ENCODE results near the gene LMNA. TPM values are rescaled to one million over a fixed set of nuclear protein-coding genes. Genes with fewer than 3 reads are reported as not detected.

LMNA gene
- total and polyA plus RNA-seq, 10 of the 15 experiments (the other 5 are each of a cell fraction or from before 2014, with no cell fraction given): 0.42 to 334 (median 81.1) TPM

GRCh38 chr1:156149374-156150332 lies 35.1 kb downstream of the LMNA start:
- H3K4me1 ChIP-seq (ENCODE audit: control insufficient read depth, insufficient read depth, low read length): peaks cover 77% of the 10 kb centered on the region
- peak overlapping the region; percentile 52 for H3K4me3 ChIP-seq
- no peaks in the 10 kb centered on the region for H3K27me3 ChIP-seq (replicated peaks in 1 of 2; ENCODE audit: control insufficient read depth in 2 of 2, insufficient read depth in 2 of 2, low read length in 1 of 2)
- in situ Hi-C loops (cut with MboI): loop anchor here (5.0 kb wide), 1 partner anchor 73 kb away; no protein-coding TSS in a partner anchor
- no TSS peak for BruUV-seq (replicated peaks)
- H2AFZ ChIP-seq (ENCODE audit: control insufficient read depth, low read depth, low read length): peak overlapping the region; percentile 45
- peaks cover 13% of the 10 kb centered on the region for H3K79me2 ChIP-seq (ENCODE audit: control insufficient read depth, insufficient read depth, low read length)
- SMC1A ChIA-PET (ENCODE audit: uncharacterized antibody, unreplicated experiment): interaction anchor here (0.8 to 22.3 kb wide), 14 partner anchors 15 to 74 kb away, joined by 3 to 411 read pairs (median 8); partner anchors contain the start of genes PMF1 and SLC25A44
- no peaks in the 10 kb centered on the region for H3K9me3 ChIP-seq (replicated peaks; ENCODE audit: control insufficient read depth, insufficient read depth, low read length)
- DNase-seq (ENCODE audit: low read depth, low spot score) (peak; percentile 79), ATAC-seq (peak; percentile 55), FAIRE-seq (peak; percentile 59)
- no peaks in the 10 kb centered on the region for H4K20me1 ChIP-seq (ENCODE audit: control insufficient read depth, insufficient read depth)
- CTCF ChIA-PET: interaction anchor here (0.7 to 16.8 kb wide), 15 partner anchors 8 to 296 kb away, joined by 3 to 502 read pairs (median 13); partner anchors contain the start of genes PMF1, SLC25A44 and SMG5
- H3K9ac ChIP-seq (ENCODE audit: control insufficient read depth, insufficient read depth, low read length): peak overlapping the region; percentile 38; the same call in 1 of the 2 replicates
- intact Hi-C loops (cut with micrococcal nuclease; ENCODE audit: unreplicated experiment): loop anchor here (5.0 kb wide), 1 partner anchor 168 kb away; no protein-coding TSS in a partner anchor
- H3K4me2 ChIP-seq (ENCODE audit: control insufficient read depth, insufficient read depth): peak overlapping the region; percentile 95
- H3K36me3 ChIP-seq (ENCODE audit: control insufficient read depth in 2 of 2, insufficient read depth in 2 of 2, low read length in 1 of 2): no peaks in the 10 kb centered on the region
- POLR2A ChIA-PET: interaction anchor here (0.7 to 11.7 kb wide), 13 partner anchors 8 to 301 kb away, joined by 3 to 158 read pairs (median 5); partner anchors contain the start of genes PMF1 and SLC25A44
- H3K27ac ChIP-seq (ENCODE audit: control insufficient read depth, insufficient read depth): peak overlapping the region; percentile 82
- WGBS (ENCODE audit: insufficient coverage, insufficient replicate concordance, low lambda C conversion rate, missing lambda C conversion rate): 10% methylated on average over 20 of the region's 20 CpGs
- RAD21 ChIA-PET (ENCODE audit: unreplicated experiment): interaction anchor here (0.7 to 17.9 kb wide), 20 partner anchors 8 to 351 kb away, joined by 3 to 361 read pairs (median 5); partner anchors contain the start of genes LMNA, MEF2D, PMF1 and SLC25A44
- 0 out of 2 replicates have a peak, but pooled peaks have one; percentile 18 for TF ChIP-seq HCFC1 (IDR thresholded peaks at IDR 0.05; ENCODE audit: low read length)
- TF ChIP-seq SIX5 (IDR thresholded peaks at IDR 0.05; ENCODE audit: low read depth, low read length, severe bottlenecking): no peak
- TF ChIP-seq NR2F1 (conservative IDR thresholded peaks at IDR 0.05): peak; percentile 73
- TF ChIP-seq MLLT1 (IDR thresholded peaks at IDR 0.05): peak; percentile 76
- no peak for TF ChIP-seq SREBF2 (IDR thresholded peaks at IDR 0.05; ENCODE audit: low read length)
- TF ChIP-seq SPI1 (IDR thresholded peaks at IDR 0.05; ENCODE audit: borderline replicate concordance, insufficient read depth, low read depth, low read length): peak; percentile 38; the same call in 1 of the 2 replicates
- TF ChIP-seq GATAD2B (conservative IDR thresholded peaks at IDR 0.05; ENCODE audit: low read depth): peak; percentile 62
- no peak for TF ChIP-seq ASH2L (IDR thresholded peaks at IDR 0.05; ENCODE audit: borderline replicate concordance, low read depth)
- TF ChIP-seq TCF3 (IDR thresholded peaks at IDR 0.05; ENCODE audit: borderline replicate concordance, insufficient read depth, low read depth, low read length): peak; percentile 44; the same call in 1 of the 2 replicates
- no peak for TF ChIP-seq YY1 (IDR thresholded peaks at IDR 0.05; ENCODE audit: low read depth, low read length)
- TF ChIP-seq POLR2AphosphoS2 (IDR thresholded peaks at IDR 0.05; ENCODE audit: low read depth, low read length): no peak
- TF ChIP-seq CEBPZ (IDR thresholded peaks at IDR 0.05; ENCODE audit: low read depth, low read length): no peak
- peak; percentile 63 to 68; a peak in 2 of 4 replicates for TF ChIP-seq IKZF2 (IDR thresholded peaks at IDR 0.05)
- no peak for TF ChIP-seq RB1 (IDR thresholded peaks at IDR 0.05; ENCODE audit: borderline replicate concordance)
- 0 out of 2 replicates have a peak, but pooled peaks have one; percentile 40 for TF ChIP-seq MTA2 (IDR thresholded peaks at IDR 0.05; ENCODE audit: low read depth)
- no peak for TF ChIP-seq BRCA1 (IDR thresholded peaks at IDR 0.05; ENCODE audit: low read depth, low read length)
- TF ChIP-seq ATF7 (IDR thresholded peaks at IDR 0.05; ENCODE audit: low read depth): peak; percentile 89
- peak; percentile 65; the same call in 1 of the 2 replicates for TF ChIP-seq POLR2AphosphoS5 (IDR thresholded peaks at IDR 0.05; ENCODE audit: low read length)

Measured in GM12878 (cell line).